NCI-H1436 (cell line): ENCODE data around the gene FCN3.
A peak's percentile ranks its signal among the peaks of the same experiment; 100 is the strongest.
"Not testable (repeated sequence)": the region's sequence is repeated elsewhere in the genome, so short reads cannot be mapped to it uniquely, and the experiment has no call there.

Experiments used
- DNase-seq: peaks from one replicate; lab custom pipeline; 2025; lab: John Stamatoyannopoulos, UW

The FCN3 gene

GRCh38 chr1:27399251-27400025 lies 24.8 kb upstream of the FCN3 start:
- peak; percentile 17 for DNase-seq

DNA sequence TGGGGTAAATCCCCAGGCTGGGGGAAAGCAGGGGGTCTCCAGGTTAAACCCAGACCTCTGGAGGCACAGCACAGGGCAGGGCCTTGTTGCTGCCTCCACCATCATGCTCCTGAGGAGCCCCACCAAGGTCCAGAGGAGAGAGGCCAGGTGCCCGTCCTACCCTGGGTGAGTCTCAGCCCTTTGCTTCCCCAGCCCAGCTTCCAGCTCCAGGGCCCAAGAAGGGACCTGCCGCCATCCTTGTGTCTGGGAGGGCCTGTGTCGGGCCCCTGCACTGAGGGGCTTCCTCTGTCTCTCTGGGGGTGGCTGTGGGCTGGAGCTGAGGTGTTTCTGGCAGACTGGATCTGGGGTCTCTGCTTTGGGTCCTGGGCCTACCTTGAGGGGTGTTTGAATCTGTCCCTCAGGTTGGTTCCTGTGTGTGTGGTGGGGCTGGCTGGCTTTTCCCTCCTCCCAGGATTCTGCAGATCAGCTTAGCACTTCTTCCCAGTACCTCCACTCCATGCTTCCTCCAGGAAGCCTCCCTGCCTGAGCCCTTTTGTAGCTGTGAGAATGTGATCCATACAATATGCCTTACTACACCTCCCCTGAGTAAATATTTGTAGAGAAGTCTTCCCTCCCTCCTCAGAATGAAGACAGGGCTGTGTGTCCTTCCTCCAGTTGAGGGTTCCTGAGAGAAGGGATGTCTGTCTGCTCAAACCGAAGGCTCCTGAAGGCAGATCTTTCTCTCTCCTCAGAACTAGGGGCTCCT lies 24.0 kb upstream of the FCN3 start:
- no peak for DNase-seq

DNA sequence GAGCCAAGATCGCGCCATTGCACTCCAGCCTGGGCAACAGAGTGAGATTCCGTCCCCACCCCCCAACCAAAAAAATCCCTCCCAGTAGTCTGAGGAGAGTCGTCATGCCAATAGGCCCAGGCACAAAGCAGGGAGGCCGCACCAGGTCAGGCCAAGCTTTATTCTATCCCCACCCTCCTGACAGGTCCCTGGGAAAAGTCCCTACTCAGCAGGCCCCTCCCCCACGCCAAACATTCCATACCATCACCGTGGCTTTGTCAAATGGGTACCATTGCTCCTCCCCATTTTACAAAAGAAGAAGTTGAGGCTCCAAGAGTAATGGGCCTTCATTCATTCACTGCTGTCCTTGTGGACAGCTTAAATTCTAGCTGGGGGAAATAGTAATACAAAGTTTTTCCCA lies 23.1 kb upstream of the FCN3 start:
- DNase-seq = no peak

GRCh38 chr1:27397110-27397509 lies 22.5 kb upstream of the FCN3 start:
- no peak for DNase-seq

DNA sequence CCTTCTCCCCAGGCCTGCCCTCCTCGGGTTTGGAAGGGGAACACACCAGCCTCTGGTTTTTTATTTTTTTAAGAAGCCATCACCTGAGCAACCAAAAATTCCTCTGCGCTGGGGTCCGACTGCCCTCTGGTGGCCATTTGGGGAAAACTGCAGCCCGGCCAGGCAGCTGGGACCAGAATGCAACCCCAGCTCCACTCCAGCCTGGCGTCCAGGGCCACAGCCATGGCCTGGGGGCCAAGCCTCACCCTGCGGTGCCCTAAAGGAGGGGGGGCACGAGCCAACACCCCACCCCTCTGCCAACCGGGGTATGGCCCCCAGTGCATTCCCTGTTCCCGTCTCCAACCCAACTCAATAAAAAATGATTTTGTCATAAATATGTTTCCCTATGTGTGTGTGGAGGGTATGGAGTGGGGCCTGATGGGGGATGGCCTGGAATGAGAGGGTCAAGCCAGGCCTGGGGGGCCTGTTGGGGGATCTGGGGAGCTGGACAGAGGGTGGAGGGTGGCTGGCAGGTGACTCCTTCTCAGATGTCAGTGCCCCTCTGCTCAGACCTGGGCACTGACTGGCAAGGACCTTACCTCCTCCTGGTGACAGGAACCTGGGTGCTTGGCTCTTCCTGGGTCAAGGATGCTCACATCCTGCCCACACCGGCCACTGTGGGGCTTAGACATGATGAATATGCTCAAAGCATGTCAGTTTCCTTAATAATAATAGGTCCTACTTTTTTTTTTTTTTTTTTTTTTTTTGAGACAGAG lies 21.0 kb upstream of the FCN3 start:
- peak; percentile 75 for DNase-seq

DNA sequence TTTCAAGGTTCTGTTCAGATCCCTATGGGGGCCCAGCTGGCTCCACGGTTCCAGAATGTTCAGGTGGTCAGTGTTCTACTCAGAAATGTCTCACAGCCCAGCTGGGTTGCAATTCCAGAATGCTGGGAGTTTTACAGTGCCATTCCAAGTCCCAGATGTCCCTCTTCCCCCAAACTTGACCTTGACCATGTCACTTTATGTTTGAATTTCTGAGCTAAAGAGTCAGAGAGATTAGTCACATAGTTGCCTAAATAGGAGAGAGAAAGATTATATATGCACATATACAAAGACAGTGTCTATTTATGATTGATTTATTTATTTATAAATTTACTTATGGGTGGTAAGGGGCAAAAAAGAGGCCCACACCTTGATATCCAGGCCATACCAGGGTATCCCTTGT lies 20.3 kb upstream of the FCN3 start:
- no peak for DNase-seq

- DNase-seq = no peak
Measured at GRCh38 chr1:27394282-27394658, 19.6 kb upstream of the FCN3 start.

GRCh38 chr1:27393641-27394281 lies 19.1 kb upstream of the FCN3 start:
- no peak for DNase-seq

DNA sequence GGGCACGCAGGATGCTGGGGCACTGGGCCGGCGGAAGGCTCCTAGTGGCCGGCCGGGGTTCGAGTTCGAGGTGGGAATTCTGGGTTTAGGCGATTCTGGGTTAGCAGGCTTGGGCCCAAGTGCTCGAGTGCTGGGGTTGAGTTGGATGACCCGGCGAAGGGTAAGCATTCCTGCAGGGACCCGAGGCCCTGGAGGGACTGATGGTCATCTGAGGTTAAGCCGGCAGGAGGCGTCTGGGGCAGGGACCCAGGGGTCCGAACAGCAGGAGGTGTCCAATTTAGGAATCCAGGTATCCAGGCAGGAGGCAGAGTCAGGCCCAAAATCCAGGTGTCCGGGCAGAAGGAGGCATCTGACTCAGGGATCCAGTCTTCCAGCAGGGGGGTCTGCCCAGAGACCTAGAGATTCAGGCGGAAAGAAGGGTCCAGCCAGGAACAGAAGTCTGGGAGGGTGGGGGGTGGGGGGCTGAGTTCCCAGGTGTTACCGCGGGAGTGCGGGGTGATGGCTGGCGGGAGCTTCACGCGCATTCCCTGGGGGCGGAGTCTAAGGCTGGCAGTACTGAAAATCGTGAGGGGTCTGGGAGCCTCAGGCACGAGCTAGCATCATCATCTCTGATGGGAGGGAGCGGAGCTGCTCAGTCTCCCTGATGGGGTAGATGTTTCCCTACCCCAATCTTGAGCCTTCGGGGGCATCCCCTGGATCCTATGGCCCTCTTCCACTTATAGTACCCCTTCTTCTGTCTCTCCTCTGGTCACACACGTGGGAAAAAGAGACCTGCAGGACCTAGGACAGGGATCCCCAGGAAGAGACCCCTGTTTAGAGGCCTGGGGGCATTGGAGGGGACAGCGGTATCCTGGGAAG lies 18.4 kb upstream of the FCN3 start:
- no peak for DNase-seq

DNA sequence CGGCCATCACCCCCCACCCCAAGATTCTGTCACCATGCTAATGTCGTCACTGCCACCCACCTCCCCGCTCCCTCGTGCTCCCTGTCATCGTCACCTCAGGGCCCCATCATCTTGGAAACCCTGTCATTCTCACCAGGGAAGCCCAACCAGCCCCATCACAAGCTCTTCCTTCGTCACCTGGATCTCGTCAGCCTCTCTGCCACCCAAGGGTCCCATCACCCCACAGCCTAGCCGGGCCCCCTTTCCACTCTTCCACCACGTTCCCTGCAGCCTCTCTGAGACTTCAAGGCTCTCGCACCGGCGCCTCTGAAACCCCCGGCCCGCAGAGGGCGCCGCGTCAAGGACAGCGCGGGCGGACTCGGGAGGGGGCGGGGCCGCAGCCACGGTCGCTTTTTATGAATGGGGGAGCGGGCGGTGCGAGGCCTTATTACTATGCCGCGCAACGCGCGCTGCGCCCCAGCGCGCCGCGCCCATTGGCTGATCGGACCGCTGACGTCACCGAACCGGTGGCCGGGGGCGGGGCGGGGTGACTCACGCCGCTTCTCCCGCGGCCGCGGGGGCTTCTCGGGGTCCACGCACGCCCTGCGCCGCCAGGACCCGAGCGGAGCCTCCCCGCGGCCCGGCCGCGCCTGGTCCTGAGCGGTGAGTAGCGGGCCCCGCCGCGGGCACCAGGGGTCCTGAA lies 17.6 kb upstream of the FCN3 start, which contains the start of gene GPR3:
Gene GPR3, plus strand, starts transcription at position 527 of the 682 bp plus-strand sequence. CDS start 1,177 bp downstream, outside the sequence.
- DNase-seq = peak; percentile 90

DNA sequence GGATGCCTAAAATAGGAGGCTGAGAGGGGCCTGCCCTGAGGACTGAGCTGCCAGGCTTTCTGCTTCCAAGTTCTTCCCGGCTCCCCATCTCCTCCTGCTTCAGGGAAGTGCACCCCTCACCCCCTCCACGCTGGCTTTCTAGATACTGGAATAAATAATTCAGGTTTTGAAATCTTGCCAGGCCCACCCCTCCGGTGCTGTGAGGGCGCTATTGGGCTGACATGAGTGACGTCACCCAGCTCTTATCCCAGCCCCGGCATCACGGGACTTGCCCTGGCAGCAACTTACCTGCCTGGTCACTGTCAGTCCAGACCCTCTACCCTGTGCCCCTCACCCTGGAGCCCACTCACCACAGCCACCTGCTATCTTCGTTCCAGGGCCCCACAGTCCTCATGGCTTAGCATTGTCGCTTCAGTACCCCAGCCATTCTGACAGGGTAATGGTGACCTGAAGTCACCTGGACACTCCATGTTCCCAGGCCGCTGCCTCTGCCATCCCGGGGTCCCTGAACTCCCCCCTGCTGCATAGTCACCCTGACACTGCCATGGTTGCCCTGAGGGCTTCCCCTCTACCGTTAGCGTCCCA lies 17.0 kb upstream of the FCN3 start:
- peak; percentile 74 for DNase-seq

- peak; percentile 65 for DNase-seq
Measured at GRCh38 chr1:27388337-27389005, 13.8 kb upstream of the FCN3 start.

GRCh38 chr1:27384797-27385196 lies 10.2 kb upstream of the FCN3 start:
- not testable (repeated sequence) for DNase-seq

DNA sequence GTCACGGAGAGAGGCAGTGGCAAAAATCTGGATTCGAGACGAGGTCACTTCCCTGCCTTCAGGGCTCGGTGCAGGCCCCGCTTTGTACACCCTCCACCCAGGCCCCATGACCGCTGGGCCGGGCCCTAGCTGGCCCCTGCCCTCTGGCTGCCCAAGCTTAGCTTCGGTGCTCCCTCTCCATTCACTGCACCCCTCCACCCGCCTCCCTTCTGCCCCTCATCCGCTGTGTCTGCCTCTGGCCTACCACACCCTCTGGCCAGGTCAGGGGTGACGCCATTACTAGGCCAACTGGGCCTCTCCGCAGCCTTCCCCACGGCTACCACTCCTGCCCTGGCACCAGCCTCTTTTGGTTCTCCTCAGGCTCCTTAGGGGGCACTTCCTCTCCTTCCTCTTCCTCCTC lies 9.0 kb upstream of the FCN3 start:
- DNase-seq = no peak

GRCh38 chr1:27383039-27383605 lies 8.5 kb upstream of the FCN3 start, which contains the start of gene CD164L2:
Gene CD164L2, minus strand, starts transcription at chr1:27383333. Its CDS starts 94 bp downstream, at chr1:27383239.
- DNase-seq = peak; percentile 32

DNA sequence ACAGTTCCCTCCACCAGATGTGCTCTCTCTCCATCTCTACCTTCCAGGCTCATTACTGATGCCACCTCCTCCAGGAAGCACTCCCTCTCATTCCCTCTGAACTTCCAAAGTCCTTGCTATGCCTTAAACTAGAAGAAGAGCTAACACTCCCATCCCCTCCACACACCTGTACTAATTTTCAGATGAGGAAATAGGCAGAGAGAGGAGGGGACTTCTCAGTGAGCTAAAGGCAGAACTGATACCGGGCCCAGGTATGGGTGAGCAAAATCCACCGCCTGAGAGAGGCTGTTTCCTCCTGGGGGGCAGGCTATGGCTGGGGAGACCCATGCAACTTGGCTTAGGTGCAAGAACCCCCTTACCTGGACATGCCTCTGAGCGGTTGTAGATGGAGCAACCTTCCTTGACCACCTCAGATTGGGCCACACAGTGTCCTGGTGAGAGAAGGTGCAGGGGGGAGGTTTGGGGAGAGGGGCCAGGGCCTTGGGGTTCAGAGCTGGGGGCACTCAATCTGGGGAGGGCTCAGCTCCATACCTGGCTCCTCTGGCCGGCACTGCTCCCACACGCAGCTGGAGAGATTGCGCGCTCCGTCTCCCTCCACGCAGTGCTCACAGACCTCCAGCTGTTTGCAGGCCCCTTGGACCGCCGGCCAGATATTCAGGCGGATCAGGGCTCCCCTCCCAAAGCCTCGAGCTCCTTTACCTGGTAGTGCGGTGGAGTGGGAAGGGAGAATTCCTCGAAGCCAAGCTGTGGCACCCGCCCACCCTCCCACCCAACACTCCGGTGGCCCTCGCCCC lies 7.5 kb upstream of the FCN3 start:
- DNase-seq = no peak

DNA sequence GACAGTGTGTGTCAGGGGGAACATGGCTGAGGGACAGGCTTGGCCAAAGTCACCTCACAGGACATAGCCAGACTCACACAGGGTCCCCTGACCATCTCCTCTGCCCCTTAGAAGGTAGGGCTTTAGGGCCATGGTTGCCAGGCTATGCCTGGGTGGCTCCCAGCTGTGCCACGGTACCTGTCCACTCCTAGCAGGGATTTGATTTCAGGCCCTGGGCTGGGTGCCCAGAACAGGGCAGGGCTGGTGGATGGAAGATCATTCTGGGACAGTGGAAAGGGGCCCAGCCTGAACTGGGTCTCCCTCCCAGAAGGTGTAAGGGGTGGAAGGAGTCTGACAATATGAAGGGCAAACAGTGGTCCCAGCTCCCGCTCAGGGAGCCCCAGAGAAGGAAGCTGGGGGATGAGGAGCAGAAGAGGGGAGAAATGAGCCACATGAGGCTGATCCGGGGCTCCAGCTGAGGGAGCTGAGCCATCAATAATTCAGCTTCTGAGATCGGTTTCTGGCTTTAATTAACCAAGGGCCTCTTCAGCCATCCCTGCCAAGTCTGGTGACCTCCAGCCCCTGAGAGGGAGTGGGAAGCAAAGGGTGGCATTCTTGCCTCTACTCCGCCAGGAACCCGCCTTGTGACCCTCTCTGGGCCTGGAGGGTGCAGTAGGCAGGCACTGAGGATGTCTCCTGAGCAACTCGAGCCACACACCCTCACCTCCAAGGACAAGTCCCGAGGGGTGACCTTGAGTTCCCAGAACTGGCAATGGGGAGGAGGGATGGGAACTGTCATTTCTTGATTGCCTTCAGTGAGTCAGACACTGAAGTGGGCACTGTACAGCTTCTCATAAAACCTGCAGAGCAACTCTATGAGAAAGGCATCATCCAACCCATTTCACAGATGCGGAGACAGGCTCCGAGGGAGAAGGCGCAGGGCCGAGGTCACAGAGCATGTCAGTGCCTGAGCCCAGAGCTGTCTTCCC lies 6.4 kb upstream of the FCN3 start:
- DNase-seq = no peak
